HG03520 (cell line): ENCODE results near the gene CORO7.

Source experiments
- ATAC-seq: cut with Tn5 transposase; IDR thresholded peaks from one replicate; pipeline ENCODE4 v1.9.1; 2021; ENCODE audit warnings: mild to moderate bottlenecking, moderate library complexity; ENCODE audit not compliant: unreplicated experiment

Gene CORO7

GRCh38 chr16:4416200-4417032 is at the start of gene CORO7:
Gene CORO7, minus strand, starts transcription at chr16:4416596. Its CDS starts 78 bp downstream, at chr16:4416518.
- ATAC-seq, result peak; percentile 52

GRCh38 chr16:4463522-4464163 is 47.2 kb upstream of the CORO7 start:
- ATAC-seq, result no peak

- ATAC-seq, result no peak
Observed at GRCh38 chr16:4461250-4462085, 45.1 kb upstream of the CORO7 start.

- no peak for ATAC-seq
Observed at GRCh38 chr16:4460936-4461249, 44.5 kb upstream of the CORO7 start.

- ATAC-seq, result no peak
Observed at GRCh38 chr16:4455951-4456350, 39.6 kb upstream of the CORO7 start.

GRCh38 chr16:4455081-4455480 is 38.7 kb upstream of the CORO7 start:
- ATAC-seq, result no peak

- no peak for ATAC-seq
Observed at GRCh38 chr16:4454623-4455022, 38.2 kb upstream of the CORO7 start.

- ATAC-seq, result no peak
Observed at GRCh38 chr16:4452674-4453073, 36.3 kb upstream of the CORO7 start.

GRCh38 chr16:4450931-4451519 is 34.6 kb upstream of the CORO7 start:
- no peak for ATAC-seq

GRCh38 chr16:4450430-4450829 is 34.0 kb upstream of the CORO7 start:
- no peak for ATAC-seq

- no peak for ATAC-seq
Observed at GRCh38 chr16:4443986-4444385, 27.6 kb upstream of the CORO7 start.

- ATAC-seq, result no peak
Observed at GRCh38 chr16:4443271-4443670, 26.9 kb upstream of the CORO7 start.

- ATAC-seq, result no peak
Observed at GRCh38 chr16:4442371-4442770, 26.0 kb upstream of the CORO7 start.

- no peak for ATAC-seq
Observed at GRCh38 chr16:4437366-4437765, 21.0 kb upstream of the CORO7 start.

- ATAC-seq, result no peak
Observed at GRCh38 chr16:4435337-4436067, 19.1 kb upstream of the CORO7 start.

GRCh38 chr16:4433914-4434787 is 17.8 kb upstream of the CORO7 start:
- ATAC-seq, result no peak

- no peak for ATAC-seq
Observed at GRCh38 chr16:4433228-4433627, 16.8 kb upstream of the CORO7 start.

- no peak for ATAC-seq
Observed at GRCh38 chr16:4431023-4431422, 14.6 kb upstream of the CORO7 start.

GRCh38 chr16:4428500-4428899 is 12.1 kb upstream of the CORO7 start:
- ATAC-seq, result no peak
